Mesothelial cell of epicardium (in vitro differentiated cells): ENCODE results near the gene CPSF4L. TPM values are rescaled to one million over a fixed set of nuclear protein-coding genes. Genes with fewer than 3 reads are reported as not detected.
A peak's percentile ranks its signal among the peaks of the same experiment; 100 is the strongest.

ENCODE experiments used
- DNase-seq, 2 experiments: peaks; one replicate each; pipeline ENCODE4 v3.0.0; 2021; ENCODE audit warnings: low spot score in 2 of 2; ENCODE audit not compliant: unreplicated experiment in 2 of 2
- H3K27ac Mint-ChIP-seq: 2 replicates; pipeline ENCODE4 v1.8.0; 2021; ENCODE audit warnings: mixed read lengths
- H3K27me3 Mint-ChIP-seq: 2 replicates; pipeline ENCODE4 v1.8.0; 2021; ENCODE audit warnings: low read depth, mixed read lengths
- H3K36me3 Mint-ChIP-seq: 2 replicates; pipeline ENCODE4 v1.8.0; 2021; ENCODE audit warnings: mixed read lengths
- H3K4me1 Mint-ChIP-seq: 2 replicates; pipeline ENCODE4 v1.8.0; 2021; ENCODE audit warnings: mixed read lengths
- H3K4me3 Mint-ChIP-seq: 2 replicates; pipeline ENCODE4 v1.8.0; 2021; ENCODE audit warnings: mild to moderate bottlenecking, moderate library complexity, mixed read lengths
- H3K9me3 Mint-ChIP-seq: 2 replicates; pipeline ENCODE4 v1.8.0; 2021; ENCODE audit warnings: mixed read lengths
- CTCF ChIP-seq: fragments of 200-600 bp; sonication (generic); IDR thresholded peaks from one replicate; pipeline ENCODE4 v1.5.0; 2021; ENCODE audit warnings: antibody characterized with exemption; ENCODE audit not compliant: unreplicated experiment
- total RNA-seq: library from RNA; stranded (reverse); gene quantifications from 3 replicates; pipeline ENCODE4 v1.2.1, GENCODE V29; 2021

The CPSF4L gene
- total RNA-seq, 1 donor from 2014 or later, result 0.40 TPM

- TF ChIP-seq CTCF, result no peak
- H3K4me1 Mint-ChIP-seq, result peaks cover 53% of the 10 kb centered on the region
- peaks cover 6% of the 10 kb centered on the region for H3K36me3 Mint-ChIP-seq
- peak overlapping the region; percentile 21 for H3K27ac Mint-ChIP-seq
- no peak overlapping the region for H3K4me3 Mint-ChIP-seq
- no peak for DNase-seq
- no peaks in the 10 kb centered on the region for H3K9me3 Mint-ChIP-seq
- no peaks in the 10 kb centered on the region for H3K27me3 Mint-ChIP-seq
Observed at GRCh38 chr17:73279704-73280103, 18.0 kb upstream of the CPSF4L start.

GRCh38 chr17:73278465-73279453 lies 17.1 kb upstream of the CPSF4L start:
- H3K36me3 Mint-ChIP-seq, result peaks cover 5% of the 10 kb centered on the region
- TF ChIP-seq CTCF, result no peak
- H3K4me1 Mint-ChIP-seq, result peaks cover 44% of the 10 kb centered on the region
- H3K27ac Mint-ChIP-seq, result peak overlapping the region; percentile 92
- peak overlapping the region; percentile 5 for H3K4me3 Mint-ChIP-seq
- no peaks in the 10 kb centered on the region for H3K27me3 Mint-ChIP-seq
- no peaks in the 10 kb centered on the region for H3K9me3 Mint-ChIP-seq
- DNase-seq, result peak; percentile 57 to 80

GRCh38 chr17:73278049-73278464 lies 16.4 kb upstream of the CPSF4L start:
- Mint-ChIP-seq H3K9me3 (no peaks in the 10 kb centered on the region), H3K27ac (peak overlapping the region; percentile 92), H3K4me3 (no peak overlapping the region)

GRCh38 chr17:73274490-73274889 lies 12.8 kb upstream of the CPSF4L start:
- Mint-ChIP-seq H3K4me3 (no peak overlapping the region), H3K27me3 (no peaks in the 10 kb centered on the region), H3K36me3 (no peaks in the 10 kb centered on the region), H3K9me3 (no peaks in the 10 kb centered on the region), H3K27ac (no peak overlapping the region), H3K4me1 (peaks cover 23% of the 10 kb centered on the region)
- DNase-seq, result no peak
- no peak for TF ChIP-seq CTCF

More at GRCh38 chr17:73278049-73278464, 16.4 kb upstream of the CPSF4L start:
- Mint-ChIP-seq H3K36me3 (peaks cover 5% of the 10 kb centered on the region), H3K4me1 (peaks cover 38% of the 10 kb centered on the region), H3K27me3 (no peaks in the 10 kb centered on the region)
- no peak for TF ChIP-seq CTCF
- DNase-seq, result no peak

- no peaks in the 10 kb centered on the region for H3K27me3 Mint-ChIP-seq
- H3K36me3 Mint-ChIP-seq, result no peaks in the 10 kb centered on the region
- no peak overlapping the region for H3K4me3 Mint-ChIP-seq
- H3K9me3 Mint-ChIP-seq, result no peaks in the 10 kb centered on the region
- peaks cover 8% of the 10 kb centered on the region for H3K4me1 Mint-ChIP-seq
- DNase-seq, result no peak
- no peak for TF ChIP-seq CTCF
- no peak overlapping the region for H3K27ac Mint-ChIP-seq
Observed at GRCh38 chr17:73272906-73273218, 11.2 kb upstream of the CPSF4L start.
